Embryonic facial prominence (tissue), 1 donor: ENCODE measurements around the gene STK32A.
A peak's percentile ranks its signal among the peaks of the same experiment; 100 is the strongest.
"Not testable (repeated sequence)": the region's sequence is repeated elsewhere in the genome, so short reads cannot be mapped to it uniquely, and the experiment has no call there.

ENCODE experiments used
- DNase-seq: peaks from one replicate; pipeline ENCODE4 v3.0.0-alpha.2; 2016; ENCODE audit errors: extremely low spot score

STK32A gene

GRCh38 chr5:147234825-147235635 lies at the start of gene STK32A:
TSS of gene STK32A (plus strand) at chr5:147235026. CDS start at chr5:147239635, 4,609 bp downstream.
- DNase-seq: no peak

GRCh38 chr5:147187099-147187540 lies 47.7 kb upstream of the STK32A start:
- DNase-seq: no peak

- peak; percentile 54 for DNase-seq
These were observed 46.4 kb upstream of the STK32A start for GRCh38 chr5:147188200-147189108.

- no peak for DNase-seq
These were observed 45.8 kb upstream of the STK32A start for GRCh38 chr5:147189109-147189424.

- DNase-seq: no peak
These were observed 44.5 kb upstream of the STK32A start for GRCh38 chr5:147190331-147190730.

- no peak for DNase-seq
These were observed 41.7 kb upstream of the STK32A start for GRCh38 chr5:147193123-147193522.

GRCh38 chr5:147200004-147200403 lies 34.8 kb upstream of the STK32A start:
- DNase-seq: no peak

- no peak for DNase-seq
These were observed 31.6 kb upstream of the STK32A start for GRCh38 chr5:147203213-147203612.

- no peak for DNase-seq
These were observed 30.2 kb upstream of the STK32A start for GRCh38 chr5:147204576-147204975.

GRCh38 chr5:147208134-147208533 lies 26.7 kb upstream of the STK32A start:
- no peak for DNase-seq

- DNase-seq: no peak
These were observed 18.2 kb upstream of the STK32A start for GRCh38 chr5:147216552-147217154.

GRCh38 chr5:147223343-147223742 lies 11.5 kb upstream of the STK32A start:
- DNase-seq: no peak

GRCh38 chr5:147223948-147224791 lies 10.7 kb upstream of the STK32A start:
- DNase-seq: no peak

- DNase-seq: no peak
These were observed 8.9 kb upstream of the STK32A start for GRCh38 chr5:147225938-147226337.

- DNase-seq: no peak
These were observed 8.3 kb upstream of the STK32A start for GRCh38 chr5:147226512-147226911.

GRCh38 chr5:147234239-147234824 lies 494 bp upstream of the STK32A start:
- no peak for DNase-seq

GRCh38 chr5:147240266-147240985 lies 5.6 kb downstream of the STK32A start:
- DNase-seq: no peak

- not testable (repeated sequence) for DNase-seq
These were observed 8.4 kb downstream of the STK32A start for GRCh38 chr5:147243238-147243637.

GRCh38 chr5:147245381-147246165 lies 10.7 kb downstream of the STK32A start:
- no peak for DNase-seq

GRCh38 chr5:147248561-147248960 lies 13.7 kb downstream of the STK32A start:
- DNase-seq: no peak
